SU-DHL-6 (cell line): ENCODE measurements around the gene DST.

Experiments
- H2AFZ ChIP-seq: fragments of 200-600 bp; sonication (generic); 2 replicates; pipeline ENCODE4 v1.6.1; 2014; ENCODE audit warnings: low read depth, mild to moderate bottlenecking, moderate library complexity, mixed read lengths, antibody characterized with exemption, low read length; ENCODE audit not compliant: severe bottlenecking
- H3F3A ChIP-seq: fragments of 200-600 bp; shearing (Covaris generic); 2 replicates; pipeline ENCODE4 v1.6.0; 2016; ENCODE audit warnings: antibody characterized with exemption, mild to moderate bottlenecking; ENCODE audit not compliant: insufficient read depth
- H3K27ac ChIP-seq: fragments of 200-600 bp; sonication (generic); 2 replicates; pipeline ENCODE4 v1.5.1; 2016; ENCODE audit warnings: low read depth, mild to moderate bottlenecking, low read length, moderate library complexity, mixed read lengths
- H3K27me3 ChIP-seq: fragments of 200-600 bp; sonication (generic), shearing (Covaris generic); 2 replicates; pipeline ENCODE4 v1.6.0; 2014; ENCODE audit warnings: mild to moderate bottlenecking, low read length
- H3K36me3 ChIP-seq: fragments of 200-600 bp; sonication (generic); 2 replicates; pipeline ENCODE4 v1.6.1; 2014; ENCODE audit warnings: mild to moderate bottlenecking, low read length, mixed read lengths
- H3K4me2 ChIP-seq: fragments of 300-600, 200-600 bp; shearing (Covaris generic), sonication (generic); 2 replicates; pipeline ENCODE4 v1.6.0; 2014; ENCODE audit warnings: low read length, low read depth, mild to moderate bottlenecking; ENCODE audit not compliant: poor library complexity, severe bottlenecking
- H3K4me3 ChIP-seq: fragments of 200-600 bp; sonication (generic); 2 replicates; pipeline ENCODE4 v1.5.1; 2014; ENCODE audit warnings: antibody characterized with exemption, low read length, mild to moderate bottlenecking, mixed read lengths; ENCODE audit not compliant: insufficient read depth, poor library complexity, severe bottlenecking
- H3K79me2 ChIP-seq: fragments of 200-600 bp; sonication (generic); 2 replicates; pipeline ENCODE4 v1.6.1; 2014; ENCODE audit warnings: mild to moderate bottlenecking, low read length, moderate library complexity; ENCODE audit not compliant: insufficient read depth
- H3K9ac ChIP-seq: fragments of 200-600 bp; sonication (generic); 2 replicates; pipeline ENCODE4 v1.7.0; 2014; ENCODE audit warnings: mild to moderate bottlenecking, low read length
- H3K9me2 ChIP-seq: fragments of 200-600 bp; sonication (generic); replicated peaks from 2 replicates; pipeline ENCODE4 v1.6.1; 2014; ENCODE audit warnings: low read length; ENCODE audit not compliant: insufficient read depth
- H3K9me3 ChIP-seq: fragments of 200-600 bp; sonication (generic); 2 replicates; pipeline ENCODE4 v1.6.1; 2014; ENCODE audit warnings: low read length, mixed read lengths; ENCODE audit not compliant: insufficient read depth
- H4K20me1 ChIP-seq: fragments of 200-600 bp; sonication (generic); 2 replicates; pipeline ENCODE4 v1.6.1; 2014; ENCODE audit warnings: low read depth, mild to moderate bottlenecking, antibody characterized with exemption, low read length, moderate library complexity, mixed read lengths
- CTCF ChIP-seq: fragments of 200-600 bp; sonication (generic); IDR thresholded peaks from one replicate; pipeline ENCODE4 v1.5.1; 2017; ENCODE audit warnings: antibody characterized with exemption, mild to moderate bottlenecking, low read length, moderate library complexity; ENCODE audit not compliant: insufficient read depth, poor library complexity, severe bottlenecking
- EZH2phosphoT487 ChIP-seq: fragments of 200-600 bp; sonication (generic), shearing (Covaris generic); conservative IDR thresholded peaks from 2 replicates; pipeline ENCODE4 v1.6.1; 2018; ENCODE audit warnings: mild to moderate bottlenecking, antibody characterized with exemption, low read length, moderate library complexity, mixed read lengths

DST gene

GRCh38 chr6:56555438-56555872, 87.2 kb downstream of the DST start:
- Histone ChIP-seq H3K27ac (no peak overlapping the region), H3K79me2 (no peaks in the 10 kb centered on the region)

GRCh38 chr6:56552187-56553130, 90.2 kb downstream of the DST start:
- TF ChIP-seq EZH2phosphoT487 (no peak), CTCF (no peak)
- Histone ChIP-seq H4K20me1 (no peaks in the 10 kb centered on the region), H3K27ac (no peak overlapping the region), H3K36me3 (no peaks in the 10 kb centered on the region), H3K4me2 (no peak overlapping the region), H3K79me2 (no peaks in the 10 kb centered on the region), H3K9ac (no peak overlapping the region), H2AFZ (no peak overlapping the region), H3K27me3 (no peaks in the 10 kb centered on the region), H3F3A (no peaks in the 10 kb centered on the region), H3K9me2 (no peaks in the 10 kb centered on the region), H3K4me3 (no peak overlapping the region), H3K9me3 (no peaks in the 10 kb centered on the region)

More at GRCh38 chr6:56555438-56555872, 87.2 kb downstream of the DST start:
- no peak overlapping the region for H2AFZ ChIP-seq
- H3K9me3 ChIP-seq = no peaks in the 10 kb centered on the region
- H3F3A ChIP-seq = no peaks in the 10 kb centered on the region
- no peaks in the 10 kb centered on the region for H4K20me1 ChIP-seq
- no peaks in the 10 kb centered on the region for H3K27me3 ChIP-seq
- no peak for TF ChIP-seq EZH2phosphoT487
- no peak for TF ChIP-seq CTCF
- H3K4me2 ChIP-seq = no peak overlapping the region
- no peaks in the 10 kb centered on the region for H3K36me3 ChIP-seq
- no peak overlapping the region for H3K4me3 ChIP-seq
- H3K9me2 ChIP-seq = no peaks in the 10 kb centered on the region
- no peak overlapping the region for H3K9ac ChIP-seq

- no peak overlapping the region for H3K4me2 ChIP-seq
- TF ChIP-seq EZH2phosphoT487 (no peak), CTCF (no peak)
- H3K79me2 ChIP-seq = no peaks in the 10 kb centered on the region
- no peak overlapping the region for H3K9ac ChIP-seq
- no peaks in the 10 kb centered on the region for H3K9me3 ChIP-seq
- H3K27me3 ChIP-seq = no peaks in the 10 kb centered on the region
- H3K9me2 ChIP-seq = no peaks in the 10 kb centered on the region
- no peak overlapping the region for H3K27ac ChIP-seq
- H2AFZ ChIP-seq = no peak overlapping the region
- H3F3A ChIP-seq = no peaks in the 10 kb centered on the region
- no peaks in the 10 kb centered on the region for H3K36me3 ChIP-seq
- H4K20me1 ChIP-seq = no peaks in the 10 kb centered on the region
- no peak overlapping the region for H3K4me3 ChIP-seq
Measured at GRCh38 chr6:56551409-56552120, 91.1 kb downstream of the DST start.
